SHP77 treated with DMSO at 0.1 percent for 48 hours (cell line): ENCODE data around the gene APOL4.
"Not testable (repeated sequence)": the region's sequence is repeated elsewhere in the genome, so short reads cannot be mapped to it uniquely, and the experiment has no call there.

Experiments
- DNase-seq: peaks from one replicate; lab custom pipeline; 2025; lab: John Stamatoyannopoulos, UW

Gene APOL4

DNA sequence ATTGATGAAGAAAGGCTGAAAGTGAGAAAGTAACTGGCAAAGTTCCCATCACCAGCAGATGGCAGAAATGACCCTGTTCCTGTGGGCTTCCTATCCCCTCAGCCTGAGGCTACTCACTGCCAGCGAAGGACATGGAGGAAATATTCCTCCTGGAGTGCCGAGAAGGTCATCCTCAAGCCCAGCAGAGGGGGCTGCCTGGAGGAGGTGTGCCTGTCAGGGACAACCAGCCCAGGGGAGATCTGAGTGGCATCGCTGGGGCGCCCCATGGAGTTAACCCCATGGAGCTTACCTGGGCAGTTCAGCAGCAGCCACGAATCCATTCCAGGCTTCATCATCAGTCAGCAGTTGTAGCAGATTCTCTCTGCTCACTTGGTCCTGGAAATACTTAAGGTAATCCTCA is 29.4 kb upstream of the APOL4 start:
- not testable (repeated sequence) for DNase-seq

DNA sequence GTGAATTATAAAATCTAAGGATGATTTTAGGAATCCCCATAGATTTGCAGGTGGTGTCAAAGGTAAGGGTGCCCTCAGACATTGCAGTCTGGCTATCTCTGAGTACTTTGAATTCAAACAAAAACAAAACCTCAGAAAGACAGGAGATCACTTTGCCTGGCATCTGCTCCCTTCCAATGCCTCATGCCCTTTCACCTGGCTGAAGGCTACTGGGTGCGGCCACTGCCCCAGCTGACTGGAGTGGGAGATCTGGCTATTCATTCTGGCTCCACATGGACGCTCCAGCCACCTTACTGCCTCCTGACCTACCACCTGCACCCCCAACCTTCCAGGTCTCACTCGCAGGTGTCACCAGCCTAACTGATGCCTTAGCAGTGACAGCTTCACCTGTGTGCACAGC is 28.0 kb upstream of the APOL4 start:
- DNase-seq = not testable (repeated sequence)

DNA sequence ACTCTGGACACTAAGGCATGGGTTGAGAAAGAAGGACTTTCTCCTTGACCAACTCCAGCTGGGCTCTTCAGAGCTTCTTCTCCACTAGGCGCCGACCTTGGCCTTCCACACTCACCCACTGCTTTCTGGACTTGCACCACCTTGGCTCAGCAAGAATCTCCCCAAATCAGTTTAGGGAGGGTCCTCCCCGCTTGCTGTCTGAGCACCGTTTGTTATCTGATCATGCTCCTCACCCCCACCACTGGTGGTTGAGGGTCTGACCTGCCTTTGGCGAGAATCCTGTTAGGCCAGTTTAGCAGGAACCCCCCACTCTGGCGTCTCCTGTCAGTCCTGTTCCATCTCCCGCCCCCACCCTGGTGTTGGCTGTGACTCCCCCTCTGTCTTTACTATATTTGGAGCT is 27.3 kb upstream of the APOL4 start:
- no peak for DNase-seq

DNA sequence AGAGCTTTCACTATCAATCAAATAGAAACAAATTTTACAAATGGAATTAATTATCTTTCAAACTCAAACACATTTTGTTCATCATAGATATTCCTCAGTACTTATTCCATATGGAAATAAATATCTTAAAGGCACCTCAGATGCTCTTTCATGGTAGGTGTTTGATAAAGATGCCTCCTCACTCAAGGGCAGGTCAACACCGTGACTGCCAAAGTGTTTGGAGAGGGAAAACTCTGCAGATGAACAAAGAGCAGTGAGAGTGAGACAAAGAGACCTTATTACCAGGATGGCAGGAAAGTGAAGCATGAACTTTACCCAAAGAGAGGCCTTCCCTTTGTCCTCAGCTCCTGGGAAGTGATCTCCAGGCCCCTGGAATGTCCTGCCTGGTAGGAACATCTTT is 26.8 kb upstream of the APOL4 start:
- not testable (repeated sequence) for DNase-seq

DNA sequence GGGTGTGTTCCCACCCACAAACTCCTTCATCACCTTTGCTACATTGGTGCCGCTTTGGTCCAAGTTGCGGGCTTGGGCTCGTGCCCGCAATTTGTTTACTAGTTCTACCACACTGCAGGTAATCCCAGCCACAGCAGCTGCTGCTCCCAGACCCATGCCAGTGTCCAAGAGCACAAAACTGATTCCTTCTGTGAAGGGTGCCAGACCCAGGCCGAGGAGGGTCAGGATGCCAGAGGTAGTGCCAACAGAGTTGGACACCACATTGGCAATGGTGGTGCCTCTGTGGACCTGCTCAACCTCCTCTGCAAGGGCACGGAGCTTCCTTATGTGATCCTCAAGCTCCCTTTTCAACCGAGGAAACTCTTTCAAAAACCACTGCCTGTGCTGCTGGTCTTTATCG is 26.2 kb upstream of the APOL4 start:
- DNase-seq = no peak

DNA sequence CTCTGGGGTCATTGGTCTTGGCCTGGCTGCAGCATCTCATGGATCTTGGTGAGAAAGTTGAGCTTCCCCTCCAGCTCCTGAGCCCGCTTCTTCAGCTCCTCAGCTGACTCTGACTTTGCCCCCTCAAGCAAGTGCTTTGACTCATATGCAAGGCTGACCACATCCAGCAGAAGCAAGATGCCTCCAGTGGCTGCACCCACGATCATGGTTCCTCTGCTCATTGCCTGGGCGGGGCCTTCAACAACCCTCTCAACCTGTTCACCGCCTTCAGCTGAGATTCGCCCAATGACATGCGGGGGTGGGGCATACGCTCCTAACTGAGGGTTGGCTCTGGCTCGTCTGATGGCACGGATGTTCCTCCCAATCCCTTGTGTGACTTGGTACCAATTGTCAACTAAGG is 25.8 kb upstream of the APOL4 start:
- DNase-seq = no peak

DNA sequence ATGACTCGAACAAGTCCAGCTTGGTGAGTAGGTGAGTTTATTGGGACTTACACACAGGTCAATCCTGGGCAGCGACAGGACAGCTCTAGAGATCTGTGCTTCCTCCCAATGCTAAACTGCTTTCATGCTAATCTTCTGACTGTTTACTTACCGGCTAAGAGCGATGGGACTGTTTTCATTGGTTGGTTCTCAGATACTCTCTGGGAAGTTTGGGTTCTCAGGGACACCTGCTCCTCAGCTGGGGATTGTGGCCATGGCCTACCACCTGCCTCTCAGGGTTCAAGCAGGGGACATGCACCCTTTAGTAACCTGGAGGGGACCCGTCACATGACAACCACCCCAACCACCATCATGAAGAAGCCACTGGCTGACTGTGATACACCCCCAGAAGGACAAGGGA is 24.6 kb upstream of the APOL4 start:
- DNase-seq = no peak

DNA sequence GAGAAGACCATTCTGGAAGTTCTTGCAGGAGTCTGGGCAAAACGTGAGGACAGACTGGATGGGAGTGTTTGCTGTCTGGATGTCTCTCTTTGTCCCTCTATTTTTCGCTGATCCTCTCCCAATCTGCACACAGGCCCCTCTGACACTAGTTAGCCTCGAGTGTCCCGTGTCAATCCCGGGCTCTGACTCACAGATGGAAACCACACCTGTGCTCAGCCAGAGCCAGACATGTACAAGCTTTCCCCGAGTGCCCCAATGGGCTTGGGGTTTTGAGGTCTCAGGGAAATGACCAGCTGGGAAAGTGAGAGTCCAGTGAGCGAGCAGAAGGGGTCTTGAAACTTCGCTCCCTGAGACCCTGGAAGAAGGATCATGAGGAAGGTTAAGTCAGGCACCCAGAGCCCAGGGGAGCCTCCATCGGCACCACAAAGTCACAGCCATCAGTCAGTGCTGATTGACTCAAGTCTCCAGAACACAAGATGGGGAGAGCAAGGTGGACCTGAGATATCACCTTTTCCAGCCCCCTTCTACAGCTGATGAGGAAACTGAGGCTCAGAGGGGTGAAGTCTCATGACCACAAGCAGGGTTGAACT is 23.8 kb upstream of the APOL4 start:
- no peak for DNase-seq

DNA sequence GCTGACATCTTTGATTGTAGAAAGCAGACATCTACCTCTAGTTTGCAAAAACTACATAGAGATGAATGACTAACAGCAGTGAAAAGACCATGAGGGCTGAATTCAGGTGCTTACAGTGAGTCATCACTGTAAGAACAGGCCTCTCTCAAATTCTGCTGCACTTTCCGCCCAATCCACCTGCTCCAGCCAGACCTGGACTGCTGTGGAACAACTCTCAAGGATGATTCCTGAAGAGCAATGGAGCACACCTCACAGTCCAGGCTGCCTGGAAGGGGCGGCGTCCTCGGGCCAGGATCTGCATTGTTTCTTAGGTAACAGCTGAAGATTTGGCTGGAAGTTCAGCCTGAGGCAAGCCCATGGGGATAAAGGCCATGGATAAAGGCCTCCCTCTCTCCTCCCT is 22.6 kb upstream of the APOL4 start:
- DNase-seq = no peak

DNA sequence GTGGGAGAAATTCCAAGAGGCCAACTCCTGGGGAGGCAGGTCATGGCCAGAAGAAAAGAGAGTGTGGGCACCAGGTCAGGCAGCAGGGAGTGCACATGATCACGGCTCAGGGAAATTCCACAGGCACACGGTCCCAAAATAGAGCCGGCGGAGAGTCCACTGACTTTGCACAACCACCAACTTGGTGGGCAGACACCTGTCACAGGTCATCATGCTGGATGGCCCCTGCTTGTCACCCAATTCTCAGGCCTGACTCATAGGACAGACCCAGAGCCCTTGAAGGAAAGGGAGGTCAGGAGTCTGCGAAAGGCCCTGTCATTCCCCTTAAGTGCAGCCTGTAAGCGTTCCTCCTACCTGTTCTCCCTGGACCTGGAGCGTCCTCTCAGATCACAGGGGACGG is 21.9 kb upstream of the APOL4 start:
- no peak for DNase-seq

DNA sequence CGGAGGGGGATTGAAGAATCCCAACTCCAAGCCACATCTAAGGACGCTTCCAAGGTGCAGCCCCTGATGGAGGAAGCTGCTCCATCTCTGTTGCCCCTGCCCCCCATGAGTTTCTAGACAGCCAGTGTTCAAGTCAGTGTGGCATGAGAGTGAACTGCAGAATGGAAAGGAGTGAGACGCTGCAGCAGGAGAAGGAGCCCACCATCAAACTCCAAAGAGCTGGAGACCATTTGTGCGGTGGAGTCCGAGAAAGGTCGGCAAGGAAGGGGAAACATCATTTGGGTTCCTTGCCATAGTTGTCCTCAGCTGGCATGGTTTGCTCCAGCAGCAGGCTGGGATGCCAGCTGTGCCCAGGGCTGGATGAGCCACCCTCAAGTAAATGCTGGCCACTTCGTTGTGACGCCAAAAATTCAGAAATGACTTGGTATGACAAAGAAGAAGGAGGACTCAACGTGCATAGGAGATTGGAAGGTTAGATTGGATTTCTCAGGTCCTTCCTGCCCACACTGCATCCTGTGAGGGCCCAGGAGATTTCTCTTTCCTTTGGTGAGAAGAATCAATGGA is 21.4 kb upstream of the APOL4 start:
- DNase-seq = no peak

DNA sequence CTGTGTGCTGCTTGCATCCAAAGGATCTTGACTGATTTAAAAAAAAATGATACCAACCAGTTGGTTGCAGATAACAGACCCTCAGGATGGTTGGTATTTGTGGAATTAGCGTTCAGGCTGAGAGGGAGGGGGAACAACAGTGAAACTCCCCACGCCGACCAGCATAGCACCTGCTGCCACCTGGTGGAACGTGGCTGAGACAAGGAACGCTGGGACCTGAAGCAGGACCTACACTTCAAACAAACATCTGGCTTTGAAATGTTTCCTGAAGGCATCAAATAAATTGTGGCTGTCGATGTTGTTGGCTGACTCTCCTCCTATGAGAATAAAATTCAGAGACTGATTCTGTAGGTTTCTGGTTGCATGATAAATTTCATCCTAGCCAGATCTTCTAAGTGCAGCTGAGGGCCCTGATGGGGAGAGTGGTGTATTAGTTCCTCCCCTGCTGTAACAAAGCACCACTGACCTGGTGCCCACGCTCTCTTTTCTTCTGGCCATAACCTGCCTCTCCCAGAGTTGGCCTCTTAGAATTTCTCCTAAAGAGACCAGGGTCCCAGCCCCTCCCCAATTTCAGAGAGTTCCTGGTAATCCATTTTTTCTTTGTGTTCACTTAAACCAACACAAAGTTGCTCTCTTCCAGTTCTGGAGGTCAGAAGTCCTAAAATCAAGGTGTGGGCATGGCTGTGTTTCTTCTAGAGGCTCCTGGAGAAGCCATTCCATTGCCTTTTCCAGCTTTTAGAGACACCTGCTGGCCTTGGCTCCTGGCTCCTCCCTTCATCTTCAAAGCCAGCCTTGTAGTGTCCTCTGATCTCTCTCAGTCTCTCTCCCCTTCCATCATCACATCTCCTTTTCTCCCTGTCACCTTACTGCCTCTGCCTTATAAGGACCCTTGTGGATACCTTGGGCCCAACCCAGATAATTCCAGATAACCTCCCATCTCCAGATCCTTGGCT is 20.5 kb upstream of the APOL4 start:
- no peak for DNase-seq

DNA sequence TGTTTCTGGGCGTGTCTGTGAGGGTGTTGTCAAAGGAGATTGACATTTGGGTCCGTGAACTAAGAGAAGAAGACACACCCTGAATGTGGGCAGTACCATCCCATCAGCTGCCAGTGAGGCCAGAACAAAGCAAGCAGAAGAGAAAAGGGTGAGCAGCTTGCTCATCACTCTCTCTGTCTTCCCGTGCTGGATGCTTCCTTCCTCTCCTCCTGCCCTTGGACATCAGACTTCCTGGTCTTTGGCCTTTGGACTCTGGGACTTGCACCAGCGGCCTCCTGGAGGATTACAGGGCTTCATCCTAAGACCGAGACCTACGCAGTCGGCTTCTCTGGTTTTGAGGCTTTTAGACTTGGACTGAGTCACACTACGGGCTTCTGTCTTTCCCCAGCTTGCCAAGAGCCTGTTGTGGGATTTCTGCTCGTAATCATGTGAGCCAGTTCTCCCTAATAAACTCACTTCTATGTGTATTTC is 18.9 kb upstream of the APOL4 start:
- DNase-seq = peak; percentile 72

DNA sequence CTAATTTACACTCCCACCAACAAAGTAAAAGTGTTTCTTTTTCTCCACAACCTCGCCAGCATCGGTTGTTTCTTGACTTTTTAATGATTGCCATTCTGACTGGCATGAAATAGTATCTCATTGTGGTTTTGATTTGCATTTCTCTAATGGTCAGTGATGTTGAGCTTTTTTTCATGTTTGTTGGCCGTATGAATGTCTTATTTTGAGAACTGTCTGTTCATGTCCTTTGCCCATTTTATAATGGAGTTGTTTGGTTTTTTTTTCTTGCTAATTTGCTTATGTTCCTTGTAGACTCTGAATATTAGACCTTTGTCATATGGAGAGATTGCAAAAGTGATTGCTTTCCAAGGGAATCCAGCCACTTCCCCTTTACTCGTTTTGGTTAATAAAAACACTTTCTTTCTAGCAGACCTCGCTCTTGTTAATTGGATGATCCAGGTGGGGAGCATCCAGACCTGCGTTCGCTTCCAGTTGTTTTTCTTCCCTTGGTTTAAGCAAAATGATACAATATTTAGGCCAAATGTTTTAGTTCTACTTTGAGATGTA is 17.1 kb upstream of the APOL4 start:
- DNase-seq = no peak

DNA sequence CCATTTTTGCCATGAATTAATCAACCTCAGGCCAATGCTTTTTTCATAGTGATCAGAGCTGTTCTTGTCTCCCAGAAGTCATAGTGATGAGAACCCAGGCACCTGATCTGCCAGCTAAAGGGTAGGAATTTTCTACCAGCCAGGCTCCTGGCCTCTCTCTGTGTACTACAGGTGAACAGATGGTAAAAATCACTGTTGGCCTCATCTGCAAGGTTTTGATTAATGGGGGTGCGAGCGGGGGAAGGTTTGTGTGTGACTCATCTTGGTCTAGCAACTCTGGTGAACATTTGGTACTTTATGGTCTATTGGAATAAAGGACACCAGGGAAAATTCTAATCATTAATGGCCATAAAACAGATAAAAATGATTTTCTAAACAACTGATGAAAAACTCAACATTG is 14.4 kb upstream of the APOL4 start:
- no peak for DNase-seq

DNA sequence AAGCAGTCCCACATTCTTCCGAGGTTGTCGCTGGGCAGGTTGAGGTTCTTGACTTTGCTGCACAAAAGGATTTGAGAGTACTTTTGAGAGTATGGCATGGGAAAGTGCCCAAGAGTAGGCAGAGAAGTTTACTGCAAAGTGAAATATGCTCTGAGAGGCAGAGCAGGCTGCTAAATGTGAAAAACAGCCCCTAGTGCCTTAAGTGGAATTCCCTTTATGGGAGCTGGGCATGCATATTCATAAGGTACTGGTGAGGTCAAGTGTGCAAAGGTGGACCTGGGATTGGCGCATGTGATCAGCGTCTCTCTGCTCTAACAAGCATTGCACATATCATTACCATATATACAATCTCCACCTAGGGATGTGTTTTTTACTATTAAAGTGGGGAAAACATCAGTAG is 12.0 kb upstream of the APOL4 start:
- DNase-seq = no peak

DNA sequence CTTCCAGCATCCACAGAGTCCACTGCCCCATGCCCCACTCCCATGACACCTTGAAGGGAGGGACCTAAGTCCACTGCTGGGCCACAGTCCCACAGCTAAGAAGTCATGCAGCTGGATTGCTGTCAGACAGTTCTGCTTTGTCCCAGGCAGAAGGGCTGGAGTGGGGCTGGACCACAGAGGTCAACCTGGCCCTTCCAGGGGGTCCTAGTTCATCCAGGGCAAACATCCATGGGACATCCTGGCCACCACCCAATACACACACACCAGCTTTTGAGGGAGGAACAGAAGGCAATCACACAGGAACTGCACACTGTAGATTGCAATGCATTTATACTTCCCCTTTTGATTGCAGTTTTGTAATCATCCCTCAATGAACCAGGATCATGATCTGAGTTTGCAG is 11.3 kb upstream of the APOL4 start:
- no peak for DNase-seq

DNA sequence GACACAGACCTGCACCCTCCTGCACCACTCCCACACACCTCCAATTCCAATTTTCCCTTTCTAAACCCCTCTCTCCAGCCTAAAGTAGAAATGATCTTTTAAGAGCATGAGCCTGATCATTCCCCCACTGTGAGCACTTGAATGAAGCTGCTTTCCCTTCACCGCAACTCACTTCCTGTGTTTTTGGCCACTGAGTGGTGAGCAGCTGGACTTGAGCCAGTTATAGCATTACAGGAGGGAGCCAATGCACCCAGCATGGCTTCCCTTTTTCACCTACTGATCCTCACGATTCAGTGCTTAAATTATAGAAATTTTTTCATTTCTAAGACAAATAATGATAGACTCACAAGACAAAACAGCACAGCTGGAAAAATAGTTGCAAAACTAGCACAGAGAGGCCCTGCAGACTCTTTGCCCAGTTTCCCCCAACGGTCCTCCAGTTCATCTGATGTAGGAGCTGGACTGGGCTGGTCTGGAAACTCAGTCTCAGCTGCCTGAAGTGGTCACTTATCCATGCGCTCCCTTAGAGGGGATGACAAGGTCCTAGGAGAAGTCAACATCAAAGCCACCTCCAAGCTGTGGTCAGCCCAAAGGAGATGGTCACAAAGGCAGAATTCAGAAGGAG is 9.7 kb upstream of the APOL4 start:
- DNase-seq = peak; percentile 39

DNA sequence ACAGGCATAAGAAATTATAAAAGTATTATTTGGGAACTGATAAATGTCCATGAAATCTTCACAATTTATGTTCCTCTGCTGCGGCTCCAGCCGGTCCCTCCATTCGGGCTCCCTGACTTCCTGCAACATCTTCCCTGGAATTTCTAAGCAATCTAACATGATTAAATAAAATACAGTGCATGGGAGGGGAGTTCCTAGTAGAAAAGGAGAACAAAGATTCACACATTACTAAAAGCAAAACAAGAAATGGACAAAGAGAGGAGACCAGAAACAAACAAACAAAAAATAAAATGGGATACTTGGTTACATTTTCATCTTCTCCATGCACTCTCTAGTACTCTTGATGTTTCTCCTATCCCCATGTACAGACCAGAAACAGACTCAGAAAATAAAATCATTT is 8.6 kb upstream of the APOL4 start:
- no peak for DNase-seq

DNA sequence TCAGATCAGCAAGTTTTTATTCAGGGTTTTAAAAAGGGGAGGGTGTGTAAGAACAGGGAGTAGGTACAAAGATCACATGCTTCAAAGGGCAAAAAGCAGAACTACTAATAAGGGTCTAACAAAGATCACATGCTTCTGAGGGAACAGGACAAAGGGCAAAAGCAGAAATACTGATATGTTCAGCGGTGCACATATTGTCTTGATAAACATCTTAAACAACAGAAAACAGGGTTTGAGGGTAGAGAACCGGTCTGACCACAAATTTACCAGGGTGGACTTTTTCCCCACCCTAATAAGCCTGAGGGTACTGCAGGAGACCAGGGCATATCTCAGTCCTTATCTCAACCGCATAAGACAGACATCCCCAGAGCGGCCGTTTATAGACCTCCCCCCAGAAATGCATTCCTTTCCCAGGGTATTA is 7.9 kb upstream of the APOL4 start:
- not testable (repeated sequence) for DNase-seq

DNA sequence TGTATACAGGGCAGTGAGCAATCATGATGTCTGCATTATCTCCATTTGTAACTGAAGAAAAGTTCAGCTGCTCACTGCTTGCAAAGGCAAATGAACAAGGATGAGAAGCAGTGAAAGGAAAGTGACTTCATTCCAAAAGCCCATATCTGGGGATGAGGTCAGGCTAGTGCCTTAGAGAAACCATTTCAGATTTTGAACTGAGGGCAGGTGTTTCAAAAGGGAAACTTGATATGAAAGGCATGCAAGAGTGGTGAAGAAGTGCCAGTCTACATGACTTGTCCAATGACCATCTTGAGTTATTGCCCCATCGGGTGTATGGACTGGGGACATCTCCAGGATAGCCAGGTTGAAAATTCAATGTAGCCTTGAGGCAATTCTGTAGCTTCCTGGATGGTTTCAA is 7.3 kb upstream of the APOL4 start:
- DNase-seq = no peak

DNA sequence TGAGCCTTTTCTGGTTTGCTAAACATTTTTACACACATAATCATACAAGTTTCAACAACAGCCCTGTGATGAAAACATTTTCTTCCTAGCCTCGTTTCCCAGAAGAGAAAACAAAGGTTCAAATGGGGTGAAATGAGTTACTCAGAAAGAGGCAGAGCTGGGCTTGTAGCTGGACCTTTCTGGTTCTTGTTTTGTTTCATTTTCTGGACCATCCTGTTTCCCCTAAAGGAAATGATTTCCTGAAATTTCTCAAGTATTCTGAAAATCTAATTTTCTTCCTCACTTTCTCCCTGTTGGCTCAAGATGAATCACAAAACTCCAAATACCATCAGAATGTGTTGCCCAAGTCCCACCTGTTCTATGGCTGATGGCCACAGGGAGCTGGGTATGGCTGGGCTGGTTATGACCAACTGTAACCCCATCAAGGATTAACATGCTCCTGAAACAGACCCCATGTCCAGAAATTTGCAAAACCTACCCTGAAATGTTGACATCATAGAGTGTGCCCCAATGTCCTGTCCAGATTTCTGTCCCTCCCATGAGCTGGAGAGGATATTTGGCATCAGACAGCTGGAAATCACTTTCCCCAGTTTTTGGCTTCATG is 6.7 kb upstream of the APOL4 start:
- DNase-seq = no peak
